ENCODE results near the gene TBC1D5. TPM values are rescaled to one million over a fixed set of nuclear protein-coding genes. Genes with fewer than 3 reads are reported as not detected.

Gene TBC1D5
- total RNA-seq, 1 experiment from 2014 or later: 26.1 TPM

GRCh38 chr3:17585394-17586325 is 156.8 kb downstream of the TBC1D5 start:
- Mint-ChIP-seq H3K27me3 (ENCODE audit: low read depth) (0 out of 2 replicates have a peak, but pooled peaks cover 3% of the 10 kb centered on the region), H3K4me3 (no peak overlapping the region), H3K9me3 (peaks cover 17% of the 10 kb centered on the region), H3K27ac (peak overlapping the region; percentile 21; the same call in 1 of the 2 replicates), H3K4me1 (peaks cover 7% of the 10 kb centered on the region), H3K36me3 (peaks cover 13% of the 10 kb centered on the region)
- ATAC-seq (no peak), DNase-seq (ENCODE audit: low spot score) (no peak)
- ChIA-PET POLR2A (no interaction called here), CTCF (interaction anchor here (1.1 kb wide), 1 partner anchor 60 kb away, joined by 4 read pairs; no protein-coding TSS in a partner anchor)
- TF ChIP-seq E2F5 (CRISPR knock-in tag; IDR thresholded peaks at IDR 0.05) (no peak), ZNF232 (CRISPR knock-in tag; IDR thresholded peaks at IDR 0.05) (no peak), CBFB (CRISPR knock-in tag; IDR thresholded peaks at IDR 0.05; ENCODE audit: low read depth) (no peak), CREM (CRISPR knock-in tag; IDR thresholded peaks at IDR 0.05) (no peak), NFE2L1 (CRISPR knock-in tag; IDR thresholded peaks at IDR 0.05) (no peak), ZNF396 (CRISPR knock-in tag; IDR thresholded peaks at IDR 0.05; ENCODE audit: borderline replicate concordance) (no peak), NR1H2 (CRISPR knock-in tag; IDR thresholded peaks at IDR 0.05) (no peak), AR (CRISPR knock-in tag; IDR thresholded peaks at IDR 0.05) (no peak), SMAD4 (CRISPR knock-in tag; IDR thresholded peaks at IDR 0.05) (no peak), ELF4 (CRISPR knock-in tag; IDR thresholded peaks at IDR 0.05; ENCODE audit: low read depth) (no peak), ZNF671 (CRISPR knock-in tag; IDR thresholded peaks at IDR 0.05) (no peak), MXD4 (CRISPR knock-in tag; IDR thresholded peaks at IDR 0.05; ENCODE audit: borderline replicate concordance) (no peak), SMAD3 (CRISPR knock-in tag; IDR thresholded peaks at IDR 0.05; ENCODE audit: borderline replicate concordance) (no peak), ARID4B (CRISPR knock-in tag; IDR thresholded peaks at IDR 0.05; ENCODE audit: borderline replicate concordance) (no peak), FOXK1 (CRISPR knock-in tag; IDR thresholded peaks at IDR 0.05) (no peak)

GRCh38 chr3:17584066-17584465 is 158.4 kb downstream of the TBC1D5 start:
- ChIA-PET CTCF (no interaction called here), POLR2A (no interaction called here)
- no peak overlapping the region for H3K27ac Mint-ChIP-seq
- no peak for TF ChIP-seq SOX15 (CRISPR knock-in tag; IDR thresholded peaks at IDR 0.05)
- TF ChIP-seq ZNF396 (CRISPR knock-in tag; IDR thresholded peaks at IDR 0.05; ENCODE audit: borderline replicate concordance): no peak
- TF ChIP-seq FOXP1 (CRISPR knock-in tag; IDR thresholded peaks at IDR 0.05; ENCODE audit: borderline replicate concordance): no peak
- no peak for TF ChIP-seq TEAD4 (CRISPR knock-in tag; IDR thresholded peaks at IDR 0.05)
- TF ChIP-seq ATF1 (CRISPR knock-in tag; IDR thresholded peaks at IDR 0.05): no peak
- TF ChIP-seq ZNF425 (CRISPR knock-in tag; conservative IDR thresholded peaks at IDR 0.05): no peak
- TF ChIP-seq JUN (CRISPR knock-in tag; IDR thresholded peaks at IDR 0.05): no peak
- no peak for TF ChIP-seq SP1 (CRISPR knock-in tag; conservative IDR thresholded peaks at IDR 0.05)

More at GRCh38 chr3:17584066-17584465, 158.4 kb downstream of the TBC1D5 start:
- ATAC-seq (no peak), DNase-seq (ENCODE audit: low spot score) (no peak)
- Mint-ChIP-seq H3K27me3 (ENCODE audit: low read depth) (no peaks in the 10 kb centered on the region), H3K36me3 (no peaks in the 10 kb centered on the region), H3K4me1 (peaks cover 7% of the 10 kb centered on the region), H3K9me3 (peaks cover under 1% of the 10 kb centered on the region), H3K4me3 (no peak overlapping the region)

All from WTC11 (cell line).